RPMI8226 (cell line): ENCODE data around the gene RFLNA.

Source experiments
- DNase-seq: peaks from one replicate; pipeline ENCODE4 v3.0.0-alpha.2; 2015

Gene RFLNA

GRCh38 chr12:124361996-124362395 lies 67.1 kb downstream of the RFLNA start:
- no peak for DNase-seq

GRCh38 chr12:124363353-124363965 lies 68.6 kb downstream of the RFLNA start:
- no peak for DNase-seq

DNA sequence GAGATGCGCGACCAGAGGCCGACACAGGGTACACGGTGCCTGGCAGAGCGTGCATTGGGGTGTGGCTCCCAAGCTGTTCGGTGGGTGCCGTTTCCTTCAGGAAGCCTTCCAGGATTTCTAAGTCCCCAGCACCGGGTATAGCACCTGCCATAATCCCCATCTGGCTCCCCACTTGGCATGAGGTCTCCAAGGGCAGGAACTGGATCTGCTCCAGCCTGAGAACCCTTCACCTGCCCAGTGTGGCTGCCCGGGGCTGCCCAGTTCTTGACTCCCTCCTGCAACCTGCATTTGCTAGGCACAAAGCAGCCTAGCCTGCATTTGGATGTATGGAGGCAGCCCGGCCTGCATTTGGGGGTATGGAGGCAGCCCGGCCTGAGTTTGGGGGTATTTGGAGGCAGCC lies 69.7 kb downstream of the RFLNA start:
- DNase-seq, result no peak
